IMR-90 (cell line): Measurements from ENCODE around the gene ZNF35. TPM values are rescaled to one million over a fixed set of nuclear protein-coding genes. Genes with fewer than 3 reads are reported as not detected.

Experiments
- ATAC-seq: fragments of 200-7000 bp; cut with Tn5 transposase; 2 replicates; pipeline ENCODE4 v1.9.1; 2020; ENCODE audit warnings: low read depth, mild to moderate bottlenecking, moderate library complexity
- BruUV-seq: library from RNA; stranded (reverse); fragments of 400-500 nt; replicated peaks from 2 replicates; lab custom pipeline; 2021; lab: Mats Ljungman, UMichigan
- CTCF ChIA-PET: fragments of 300-600 bp; formaldehyde crosslinking; extraction: SDS; loops from one replicate; lab custom pipeline; 2021; ENCODE audit warnings: antibody characterized with exemption; lab: Yijun Ruan, JAX
- POLR2A ChIA-PET: fragments of 300-600 bp; sonication (Branson Sonifier 250); formaldehyde crosslinking; loops from one replicate; lab custom pipeline; 2022; ENCODE audit warnings: antibody characterized with exemption; ENCODE audit not compliant: unreplicated experiment; lab: Charles Lee
- DNase-seq: peaks from one replicate; pipeline ENCODE4 v3.0.0; 2013
- H2AFZ ChIP-seq: replicated peaks from 2 replicates; pipeline ENCODE3; 2013; ENCODE audit warnings: low read length, mild to moderate bottlenecking; ENCODE audit not compliant: poor library complexity
- H2AK5ac ChIP-seq: 2 replicates; pipeline ENCODE4 v1.6.1; 2013; ENCODE audit warnings: low read depth, low read length, inconsistent platforms
- H2AK9ac ChIP-seq: replicated peaks from 2 replicates; pipeline ENCODE3; 2013; ENCODE audit warnings: mild to moderate bottlenecking, low read depth, low read length, moderate library complexity; ENCODE audit not compliant: poor library complexity
- H2BK120ac ChIP-seq: 2 replicates; pipeline ENCODE4 v1.6.1; 2013; ENCODE audit warnings: low read depth, low read length, inconsistent platforms
- H2BK15ac ChIP-seq: 3 replicates; pipeline ENCODE4 v1.6.1; 2013; ENCODE audit warnings: low read depth, low read length, inconsistent platforms
- H2BK20ac ChIP-seq: 2 replicates; pipeline ENCODE4 v1.6.1; 2013; ENCODE audit warnings: low read depth, mild to moderate bottlenecking, inconsistent platforms, low read length, moderate library complexity
- H2BK5ac ChIP-seq: 2 replicates; pipeline ENCODE4 v1.6.1; 2013; ENCODE audit warnings: mild to moderate bottlenecking, low read depth, low read length, inconsistent platforms; ENCODE audit not compliant: poor library complexity, severe bottlenecking
- H3K14ac ChIP-seq: replicated peaks from 2 replicates; pipeline ENCODE4 v1.6.1; 2013; ENCODE audit warnings: low read depth, low read length, inconsistent platforms
- H3K18ac ChIP-seq: 2 replicates; pipeline ENCODE4 v1.6.1; 2013; ENCODE audit warnings: low read depth, low read length, control low read depth
- H3K23ac ChIP-seq: 2 replicates; pipeline ENCODE4 v1.6.1; 2013; ENCODE audit warnings: low read depth, low read length, inconsistent platforms
- H3K27ac ChIP-seq: 2 replicates; pipeline ENCODE4 v1.5.1; 2013; ENCODE audit warnings: mild to moderate bottlenecking, control low read depth, low read length; ENCODE audit not compliant: insufficient read depth
- H3K27me3 ChIP-seq: 2 replicates; pipeline ENCODE4 v1.6.1; 2013; ENCODE audit warnings: low read length; ENCODE audit not compliant: control insufficient read depth, insufficient read depth
- H3K36me3 ChIP-seq: 2 replicates; pipeline ENCODE4 v1.6.1; 2013; ENCODE audit warnings: low read length, mixed read lengths; ENCODE audit not compliant: control insufficient read depth, insufficient read depth
- H3K4ac ChIP-seq: 2 replicates; pipeline ENCODE4 v1.6.1; 2013; ENCODE audit warnings: low read depth, low read length, inconsistent platforms
- H3K4me1 ChIP-seq: 2 replicates; pipeline ENCODE4 v1.6.1; 2013; ENCODE audit warnings: low read length, mixed read lengths; ENCODE audit not compliant: control insufficient read depth, insufficient read depth
- H3K4me2 ChIP-seq: 2 replicates; pipeline ENCODE4 v1.6.1; 2013; ENCODE audit warnings: low read depth, mild to moderate bottlenecking, control low read depth, low read length, moderate library complexity
- H3K4me3 ChIP-seq: 2 replicates; pipeline ENCODE4 v1.5.1; 2013; ENCODE audit warnings: low read depth, mild to moderate bottlenecking, control low read depth, low read length, moderate library complexity; ENCODE audit not compliant: insufficient read depth
- H3K56ac ChIP-seq: 2 replicates; pipeline ENCODE4 v1.6.1; 2013; ENCODE audit warnings: low read length, inconsistent platforms; ENCODE audit not compliant: insufficient read depth; ENCODE audit errors: extremely low read depth
- H3K79me1 ChIP-seq, 2 experiments: 2 replicates each; pipeline ENCODE4 v1.6.1; 2013; ENCODE audit warnings: low read length in 2 of 2, inconsistent platforms in 1 of 2, low read depth in 1 of 2
- H3K9ac ChIP-seq: 2 replicates; pipeline ENCODE4 v1.6.1; 2013; ENCODE audit warnings: low read depth, low read length, control low read depth
- H3K9me1 ChIP-seq: 2 replicates; pipeline ENCODE4 v1.6.1; 2013; ENCODE audit warnings: low read length, inconsistent platforms; ENCODE audit not compliant: insufficient read depth
- H3K9me3 ChIP-seq: 2 replicates; pipeline ENCODE4 v1.6.1; 2013; ENCODE audit warnings: low read length; ENCODE audit not compliant: control insufficient read depth, insufficient read depth
- H4K20me1 ChIP-seq: 2 replicates; pipeline ENCODE4 v1.6.1; 2013; ENCODE audit warnings: low read length, inconsistent platforms; ENCODE audit not compliant: insufficient read depth
- H4K5ac ChIP-seq: 2 replicates; pipeline ENCODE4 v1.6.1; 2013; ENCODE audit warnings: mild to moderate bottlenecking, low read depth, low read length, control low read depth
- H4K8ac ChIP-seq, 2 experiments: 2 replicates each; pipeline ENCODE4 v1.6.1; 2013; ENCODE audit warnings: low read depth in 2 of 2, low read length in 2 of 2, control low read depth in 1 of 2, inconsistent platforms in 1 of 2
- H4K91ac ChIP-seq: 2 replicates; pipeline ENCODE4 v1.6.1; 2013; ENCODE audit warnings: low read depth, low read length, inconsistent platforms; ENCODE audit not compliant: insufficient read depth
- BHLHE40 ChIP-seq: fragments of 150-350 bp; IDR thresholded peaks from 2 replicates; pipeline ENCODE4 v1.6.1; 2016; ENCODE audit warnings: mild to moderate bottlenecking, low read depth, low read length
- CTCF ChIP-seq: conservative IDR thresholded peaks from 2 replicates; pipeline ENCODE4 v1.5.1; 2012; ENCODE audit warnings: mild to moderate bottlenecking, low read depth, low read length, improper control_type of control experiment
- ELK1 ChIP-seq: fragments of 150-350 bp; IDR thresholded peaks from 2 replicates; pipeline ENCODE4 v1.6.1; 2016; ENCODE audit warnings: low read depth, mild to moderate bottlenecking, low read length, moderate library complexity, borderline replicate concordance
- FOS ChIP-seq: fragments of 150-350 bp; IDR thresholded peaks from 2 replicates; pipeline ENCODE4 v1.6.1; 2016; ENCODE audit warnings: low read depth, low read length
- MAFK ChIP-seq: IDR thresholded peaks from 2 replicates; pipeline ENCODE4 v1.6.1; 2012; ENCODE audit warnings: low read depth, low read length, improper control_type of control experiment
- MXI1 ChIP-seq: IDR thresholded peaks from 2 replicates; pipeline ENCODE4 v1.6.1; 2012; ENCODE audit warnings: low read depth, mild to moderate bottlenecking, low read length, moderate library complexity, borderline replicate concordance
- NFE2L2 ChIP-seq: fragments of 150-350 bp; IDR thresholded peaks from 2 replicates; pipeline ENCODE4 v1.6.1; 2016; ENCODE audit warnings: low read depth, mild to moderate bottlenecking, low read length
- POLR2A ChIP-seq: IDR thresholded peaks from 2 replicates; pipeline ENCODE4 v1.6.1; 2012; ENCODE audit warnings: mild to moderate bottlenecking, low read depth, low read length
- WGBS, 2 experiments: methylation state at CpG; one replicate each; pipeline versions ENCODE4 v1.1.5 to v1.1.7; 2013; ENCODE audit warnings: missing lambda C conversion rate in 2 of 2; ENCODE audit not compliant: insufficient read length in 1 of 2; ENCODE audit errors: extremely low coverage in 2 of 2; 5-methylcytosine and 5-hydroxymethylcytosine counted together
- dilution Hi-C: fragments of 300-500 bp; cut with HindIII; formaldehyde crosslinking; loops from one replicate; pipeline ENCODE4 v1.14.3; 2018; ENCODE audit warnings: low sequenced_read_pairs; ENCODE audit not compliant: unreplicated experiment
- in situ Hi-C: fragments of 300-500 bp; cut with MboI; formaldehyde crosslinking; loops from 3 replicates; pipeline ENCODE4 v1.14.3; 2019; ENCODE audit warnings: low sequenced_read_pairs, inconsistent platforms, mixed read lengths
- intact Hi-C: fragments of 100-400 bp; cut with micrococcal nuclease; formaldehyde crosslinking; loops from 2 replicates; pipeline ENCODE4 v1.10.0; 2022
- polyA plus RNA-seq, 3 experiments: library from polyadenylated mRNA; depleted of rRNA; stranded (reverse); fragments of >200 nt; gene quantifications; 2 replicates each; pipeline ENCODE4 v1.2.3, GENCODE V29; 2012; ENCODE audit warnings: low replicate concordance in 1 of 3
- total RNA-seq: library from RNA; depleted of rRNA; stranded (reverse); fragments of >200 nt; gene quantifications from 2 replicates; pipeline ENCODE4 v1.2.3, GENCODE V29; 2012

ZNF35 gene
- total and polyA plus RNA-seq, 2 of the 4 experiments (the other 2 are of a cell fraction): 3.8 to 19.5 TPM

GRCh38 chr3:44680921-44681455, 32.5 kb downstream of the ZNF35 start:
- no peaks in the 10 kb centered on the region for H4K20me1 ChIP-seq
- WGBS, 2 experiments: no CpG with 5 or more reads among the region's 4 CpGs
- intact Hi-C loops (no loop called here), dilution Hi-C loops (no loop called here), in situ Hi-C loops (no loop called here)
- no peak overlapping the region for H3K9ac ChIP-seq
- DNase-seq (no peak), ATAC-seq (no peak)
- no peak overlapping the region for H3K18ac ChIP-seq
- no peak overlapping the region for H3K27ac ChIP-seq
- H3K79me1 ChIP-seq: peaks cover 0 to 5% of the 10 kb centered on the region in 2 experiments; a peak in 2 of 4 replicates
- no peak overlapping the region for H2BK120ac ChIP-seq
- no peak overlapping the region for H2BK20ac ChIP-seq
- no peak overlapping the region for H4K5ac ChIP-seq
- no peak overlapping the region for H3K4ac ChIP-seq
- no peak overlapping the region for H3K4me2 ChIP-seq
- no peak overlapping the region for H2BK5ac ChIP-seq
- H3K4me3 ChIP-seq: no peak overlapping the region
- H4K91ac ChIP-seq: no peak overlapping the region
- no peak overlapping the region for H2AK5ac ChIP-seq
- H3K9me3 ChIP-seq: peaks cover 12% of the 10 kb centered on the region
- no peaks in the 10 kb centered on the region for H3K27me3 ChIP-seq
- peaks cover 4% of the 10 kb centered on the region for H3K36me3 ChIP-seq
- ChIA-PET POLR2A (no interaction called here), CTCF (interaction anchor here (0.6 kb wide), 1 partner anchor 152 kb away, joined by 3 read pairs; no protein-coding TSS in a partner anchor)
- H4K8ac ChIP-seq: no peak overlapping the region
- no peak overlapping the region for H2AFZ ChIP-seq
- no peak overlapping the region for H2BK15ac ChIP-seq
- H3K56ac ChIP-seq: no peak overlapping the region
- H3K23ac ChIP-seq: no peak overlapping the region
- H3K9me1 ChIP-seq: no peaks in the 10 kb centered on the region
- TF ChIP-seq CTCF (no peak), NFE2L2 (no peak), MAFK (no peak), MXI1 (no peak), ELK1 (no peak), BHLHE40 (no peak), FOS (no peak), POLR2A (no peak)
- no peak overlapping the region for H3K14ac ChIP-seq
- H2AK9ac ChIP-seq: no peak overlapping the region
- H3K4me1 ChIP-seq: no peaks in the 10 kb centered on the region
- BruUV-seq: no TSS peak
